K562 (cell line): Measurements from ENCODE around the gene OR14A16. TPM values are rescaled to one million over a fixed set of nuclear protein-coding genes. Genes with fewer than 3 reads are reported as not detected.

ENCODE experiments used
- ATF7 ChIP-seq: fragments of 450-650 bp; IDR thresholded peaks from 2 replicates; pipeline ENCODE4 v1.7.1; 2014; ENCODE audit warnings: mild to moderate bottlenecking, moderate library complexity
- BMI1 ChIP-seq: fragments of 150-350 bp; IDR thresholded peaks from 2 replicates; pipeline ENCODE4 v1.6.1; 2014; ENCODE audit warnings: low read length
- CEBPG ChIP-seq, 3 experiments: fragments of 200-800 bp in 1 of 3; sonication (Bioruptor generic) in 1 of 3; sonication (generic) in 1 of 3; formaldehyde crosslinking in 1 of 3; IDR thresholded peaks in 2 of 3; conservative IDR thresholded peaks in 1 of 3; 2 replicates each; pipeline versions ENCODE4 v1.6.1 to v1.8.0; 2016 to 2022; ENCODE audit warnings: missing compliant biosample characterization in 2 of 3, missing genetic modification characterization in 2 of 3, mild to moderate bottlenecking in 1 of 3, missing genetic modification reagents in 1 of 3
- COPS2 ChIP-seq: fragments of 450-650 bp; conservative IDR thresholded peaks from 2 replicates; pipeline ENCODE4 v1.6.1; 2016; ENCODE audit warnings: mild to moderate bottlenecking, moderate library complexity
- CREM ChIP-seq: IDR thresholded peaks from 2 replicates; pipeline ENCODE4 v1.6.1; 2014; ENCODE audit warnings: antibody characterized with exemption, low read depth
- HDAC2 ChIP-seq: fragments of 450-650 bp; IDR thresholded peaks from 2 replicates; pipeline ENCODE4 v1.6.1; 2016; ENCODE audit warnings: mild to moderate bottlenecking
- HMGN3 ChIP-seq: IDR thresholded peaks from 2 replicates; pipeline ENCODE4 v1.6.1; 2011; ENCODE audit warnings: borderline replicate concordance, low read depth, mild to moderate bottlenecking, mixed read lengths, low read length; ENCODE audit not compliant: insufficient read length; ENCODE audit errors: extremely low read depth
- LCOR ChIP-seq: sonication (generic); formaldehyde crosslinking; IDR thresholded peaks from 2 replicates; pipeline ENCODE4 v1.8.0; 2022; ENCODE audit warnings: mild to moderate bottlenecking, missing genetic modification reagents
- NCOA6 ChIP-seq: fragments of 450-650 bp; IDR thresholded peaks from 2 replicates; pipeline ENCODE4 v1.6.1; 2017; ENCODE audit warnings: mild to moderate bottlenecking
- ZFP1 ChIP-seq: fragments of 450-650 bp; formaldehyde crosslinking; IDR thresholded peaks from 2 replicates; pipeline ENCODE4 v1.4.0; 2020; ENCODE audit warnings: mild to moderate bottlenecking, mixed read lengths
- ZKSCAN3 ChIP-seq: fragments of 250-450 bp; sonication (Bioruptor Pico); IDR thresholded peaks from 2 replicates; pipeline ENCODE4 v1.4.0; 2020
- ZNF12 ChIP-seq: sonication (generic); formaldehyde crosslinking; IDR thresholded peaks from 2 replicates; pipeline ENCODE4 v1.4.0; 2020; ENCODE audit warnings: mild to moderate bottlenecking, missing genetic modification reagents
- ZNF23 ChIP-seq: fragments of 250-450 bp; sonication (Bioruptor Pico); IDR thresholded peaks from 2 replicates; pipeline ENCODE4 v1.4.0; 2020; ENCODE audit warnings: mild to moderate bottlenecking
- ZNF3 ChIP-seq: fragments of 250-450 bp; sonication (Bioruptor Pico); IDR thresholded peaks from 2 replicates; pipeline ENCODE4 v1.5.0; 2021; ENCODE audit warnings: mild to moderate bottlenecking, moderate library complexity
- ZNF584 ChIP-seq: fragments of 200-800 bp; sonication (Bioruptor generic); IDR thresholded peaks from 2 replicates; pipeline ENCODE4 v1.6.1; 2016; ENCODE audit warnings: low read depth, mild to moderate bottlenecking, missing genetic modification characterization, missing compliant biosample characterization
- ZNF766 ChIP-seq: fragments of 200-800 bp; sonication (Bioruptor generic); conservative IDR thresholded peaks from 2 replicates; pipeline ENCODE4 v1.6.1; 2016; ENCODE audit warnings: missing genetic modification characterization, missing compliant biosample characterization
- polyA plus RNA-seq, 8 experiments: library from polyadenylated mRNA; depleted of rRNA in 4 of 8; stranded (reverse) in 5 of 8; unstranded in 3 of 8; fragments of >200 nt; fragmentation: Nextera tagmentation in 2 of 8; fragmentation: Illumina TruSeq in 1 of 8; extraction: Ambion mirVana in 2 of 8; extraction: Trizol in 1 of 8; gene quantifications; 2 replicates each; pipeline versions ENCODE4 v1.2.1 to v1.2.3, GENCODE V29; 2011 to 2014; ENCODE audit warnings: inconsistent platforms in 1 of 8, missing spikeins in 1 of 8
- total RNA-seq, 7 experiments: library from RNA; depleted of rRNA in 6 of 7; stranded (reverse); fragments of >200 nt in 6 of 7; fragmentation: Illumina TruSeq in 2 of 7; extraction: Trizol in 2 of 7; gene quantifications; 2 replicates each; pipeline versions ENCODE4 v1.2.1 to v1.2.3, GENCODE V29; 2011 to 2021; ENCODE audit warnings: low replicate concordance in 1 of 7
- TF ChIP-seq, protein P1 (sequence below): fragments of 450-650 bp; conservative IDR thresholded peaks from 2 replicates; pipeline ENCODE4 v1.6.1; 2016; ENCODE audit warnings: missing genetic modification characterization, low read depth, mild to moderate bottlenecking, control low read depth, missing compliant biosample characterization
- TF ChIP-seq, protein P2 (sequence below): IDR thresholded peaks from 2 replicates; pipeline ENCODE4 v1.6.1; 2011; ENCODE audit not compliant: insufficient read length; ENCODE audit errors: extremely low read depth
- TF ChIP-seq, protein P3 (sequence below): IDR thresholded peaks from 3 replicates; pipeline ENCODE4 v1.6.1; 2011; ENCODE audit warnings: borderline replicate concordance, mild to moderate bottlenecking; ENCODE audit not compliant: insufficient read length, insufficient read depth

OR14A16 gene
- total and polyA plus RNA-seq, 9 of the 15 experiments (the other 6 are each of a cell fraction or from before 2014, with no cell fraction given), result not detected

DNA sequence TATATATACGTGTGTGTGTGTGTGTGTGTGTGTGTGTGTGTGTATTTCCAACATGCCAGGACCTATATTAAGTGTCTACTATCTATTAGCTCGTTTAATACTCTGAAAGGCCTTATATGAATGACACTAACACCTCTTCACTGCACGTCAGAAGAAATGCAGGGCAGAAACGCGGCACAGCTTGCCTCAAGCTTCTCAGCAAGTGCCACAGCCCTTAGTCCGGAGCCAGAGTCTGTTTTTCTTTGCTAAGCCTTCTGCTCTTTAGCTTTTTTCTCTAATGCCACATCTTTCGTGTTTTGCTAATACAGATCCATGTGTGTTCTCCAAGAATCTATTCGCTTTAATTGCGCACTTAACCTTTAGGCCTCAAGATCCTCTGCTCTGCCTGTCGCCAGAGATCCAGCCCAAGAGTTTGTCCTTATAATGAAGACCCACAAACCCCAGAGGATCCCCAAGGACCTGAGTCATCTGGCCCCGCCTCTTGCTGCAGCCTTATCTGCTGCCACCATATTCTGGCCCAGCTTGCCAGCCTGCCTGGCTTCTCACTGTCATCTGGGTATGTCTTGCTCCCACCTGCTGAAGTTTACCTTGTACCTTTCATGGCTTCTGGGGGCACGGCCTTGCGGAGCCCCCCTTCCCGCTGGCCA is 31.1 kb upstream of the OR14A16 start (continued):
- TF ChIP-seq ZNF766 (CRISPR knock-in tag) (peak; percentile 38; the same call in 1 of the 2 replicates), ATF7 (peak; percentile 44; the same call in 1 of the 2 replicates), HMGN3 (no peak), ZNF3 (CRISPR knock-in tag) (no peak), LCOR (CRISPR knock-in tag) (peak; percentile 46; the same call in 1 of the 2 replicates), ZNF584 (CRISPR knock-in tag) (no peak), NCOA6 (no peak), HDAC2 (peak; percentile 66), ZFP1 (CRISPR knock-in tag) (no peak), CEBPG (CRISPR knock-in tag; IDR thresholded peaks at IDR 0.05) (no peak), CEBPG (tag; conservative IDR thresholded peaks at IDR 0.05 in 1 of 2, IDR thresholded peaks at IDR 0.05 in 1 of 2) (no peak), ZNF12 (CRISPR knock-in tag) (no peak), COPS2 (no peak), ZNF23 (no peak), CREM (peak; percentile 55), ZKSCAN3 (no peak), BMI1 (no peak)
- TF ChIP-seq, protein P1, sequence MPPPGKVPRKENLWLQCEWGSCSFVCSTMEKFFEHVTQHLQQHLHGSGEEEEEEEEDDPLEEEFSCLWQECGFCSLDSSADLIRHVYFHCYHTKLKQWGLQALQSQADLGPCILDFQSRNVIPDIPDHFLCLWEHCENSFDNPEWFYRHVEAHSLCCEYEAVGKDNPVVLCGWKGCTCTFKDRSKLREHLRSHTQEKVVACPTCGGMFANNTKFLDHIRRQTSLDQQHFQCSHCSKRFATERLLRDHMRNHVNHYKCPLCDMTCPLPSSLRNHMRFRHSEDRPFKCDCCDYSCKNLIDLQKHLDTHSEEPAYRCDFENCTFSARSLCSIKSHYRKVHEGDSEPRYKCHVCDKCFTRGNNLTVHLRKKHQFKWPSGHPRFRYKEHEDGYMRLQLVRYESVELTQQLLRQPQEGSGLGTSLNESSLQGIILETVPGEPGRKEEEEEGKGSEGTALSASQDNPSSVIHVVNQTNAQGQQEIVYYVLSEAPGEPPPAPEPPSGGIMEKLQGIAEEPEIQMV (tag), result no peak
- TF ChIP-seq, protein P2, sequence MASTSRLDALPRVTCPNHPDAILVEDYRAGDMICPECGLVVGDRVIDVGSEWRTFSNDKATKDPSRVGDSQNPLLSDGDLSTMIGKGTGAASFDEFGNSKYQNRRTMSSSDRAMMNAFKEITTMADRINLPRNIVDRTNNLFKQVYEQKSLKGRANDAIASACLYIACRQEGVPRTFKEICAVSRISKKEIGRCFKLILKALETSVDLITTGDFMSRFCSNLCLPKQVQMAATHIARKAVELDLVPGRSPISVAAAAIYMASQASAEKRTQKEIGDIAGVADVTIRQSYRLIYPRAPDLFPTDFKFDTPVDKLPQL, result no peak
- TF ChIP-seq, protein P3, sequence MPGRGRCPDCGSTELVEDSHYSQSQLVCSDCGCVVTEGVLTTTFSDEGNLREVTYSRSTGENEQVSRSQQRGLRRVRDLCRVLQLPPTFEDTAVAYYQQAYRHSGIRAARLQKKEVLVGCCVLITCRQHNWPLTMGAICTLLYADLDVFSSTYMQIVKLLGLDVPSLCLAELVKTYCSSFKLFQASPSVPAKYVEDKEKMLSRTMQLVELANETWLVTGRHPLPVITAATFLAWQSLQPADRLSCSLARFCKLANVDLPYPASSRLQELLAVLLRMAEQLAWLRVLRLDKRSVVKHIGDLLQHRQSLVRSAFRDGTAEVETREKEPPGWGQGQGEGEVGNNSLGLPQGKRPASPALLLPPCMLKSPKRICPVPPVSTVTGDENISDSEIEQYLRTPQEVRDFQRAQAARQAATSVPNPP, result no peak
